ENCODE data around the gene NCR3LG1. TPM values are rescaled to one million over a fixed set of nuclear protein-coding genes. Genes with fewer than 3 reads are reported as not detected.

Gene NCR3LG1, protein sequence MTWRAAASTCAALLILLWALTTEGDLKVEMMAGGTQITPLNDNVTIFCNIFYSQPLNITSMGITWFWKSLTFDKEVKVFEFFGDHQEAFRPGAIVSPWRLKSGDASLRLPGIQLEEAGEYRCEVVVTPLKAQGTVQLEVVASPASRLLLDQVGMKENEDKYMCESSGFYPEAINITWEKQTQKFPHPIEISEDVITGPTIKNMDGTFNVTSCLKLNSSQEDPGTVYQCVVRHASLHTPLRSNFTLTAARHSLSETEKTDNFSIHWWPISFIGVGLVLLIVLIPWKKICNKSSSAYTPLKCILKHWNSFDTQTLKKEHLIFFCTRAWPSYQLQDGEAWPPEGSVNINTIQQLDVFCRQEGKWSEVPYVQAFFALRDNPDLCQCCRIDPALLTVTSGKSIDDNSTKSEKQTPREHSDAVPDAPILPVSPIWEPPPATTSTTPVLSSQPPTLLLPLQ
- 0.31 TPM for polyA plus RNA-seq (2012; ENCODE audit: low read depth, missing spikeins)

DNA sequence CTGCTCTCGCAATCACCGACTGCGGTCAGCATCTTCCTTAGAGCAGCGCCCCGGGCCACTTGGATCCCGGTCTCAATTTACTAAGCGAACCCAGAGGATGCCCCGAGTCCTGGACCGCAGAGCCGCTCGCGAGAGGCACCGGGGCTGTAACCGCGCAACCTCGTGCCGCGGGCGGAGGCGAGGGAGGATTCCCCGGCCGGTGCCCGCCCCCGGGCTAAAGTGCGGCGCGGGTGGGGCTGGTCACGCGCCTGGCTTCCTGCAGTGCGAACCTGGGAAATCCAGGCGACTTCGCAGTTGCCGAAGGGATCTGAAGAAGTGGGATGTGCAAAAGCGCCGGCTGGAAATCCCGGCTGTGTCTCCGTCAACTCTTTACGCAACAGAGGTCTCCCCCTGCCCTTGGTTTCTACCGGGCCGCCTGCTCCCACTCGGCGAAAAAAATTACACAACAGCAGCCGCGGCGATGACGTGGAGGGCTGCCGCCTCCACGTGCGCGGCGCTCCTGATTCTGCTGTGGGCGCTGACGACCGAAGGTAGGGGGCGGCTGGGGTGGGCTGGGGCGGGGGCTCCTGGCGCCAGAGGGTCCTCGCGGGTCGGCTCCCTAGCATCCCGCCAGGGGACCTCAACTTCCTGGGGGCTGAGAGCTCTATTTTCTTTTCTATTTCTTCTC, at the start of gene NCR3LG1:
TSS of gene NCR3LG1 (plus strand) at position 291 of the 667 bp plus-strand sequence. CDS start at position 461, 170 bp downstream.
- DNase-seq (ENCODE audit: insufficient read length, low spot score) (peak; percentile 37), FAIRE-seq (peak; percentile 20)
- TF ChIP-seq SPI1 (IDR thresholded peaks at IDR 0.05; ENCODE audit: low read depth, low read length), result no peak
- TF ChIP-seq POLR2AphosphoS5 (IDR thresholded peaks at IDR 0.05; ENCODE audit: low read depth, low read length), result no peak
- TF ChIP-seq POU2F2 (IDR thresholded peaks at IDR 0.05; ENCODE audit: low read depth, low read length), result no peak
- TF ChIP-seq POLR2A (IDR thresholded peaks at IDR 0.05; ENCODE audit: low read depth, low read length), result no peak
- no peak for TF ChIP-seq TAF1 (IDR thresholded peaks at IDR 0.05; ENCODE audit: low read depth, low read length)
- TF ChIP-seq PAX5 (IDR thresholded peaks at IDR 0.05; ENCODE audit: insufficient read depth, low read length, severe bottlenecking), result no peak

DNA sequence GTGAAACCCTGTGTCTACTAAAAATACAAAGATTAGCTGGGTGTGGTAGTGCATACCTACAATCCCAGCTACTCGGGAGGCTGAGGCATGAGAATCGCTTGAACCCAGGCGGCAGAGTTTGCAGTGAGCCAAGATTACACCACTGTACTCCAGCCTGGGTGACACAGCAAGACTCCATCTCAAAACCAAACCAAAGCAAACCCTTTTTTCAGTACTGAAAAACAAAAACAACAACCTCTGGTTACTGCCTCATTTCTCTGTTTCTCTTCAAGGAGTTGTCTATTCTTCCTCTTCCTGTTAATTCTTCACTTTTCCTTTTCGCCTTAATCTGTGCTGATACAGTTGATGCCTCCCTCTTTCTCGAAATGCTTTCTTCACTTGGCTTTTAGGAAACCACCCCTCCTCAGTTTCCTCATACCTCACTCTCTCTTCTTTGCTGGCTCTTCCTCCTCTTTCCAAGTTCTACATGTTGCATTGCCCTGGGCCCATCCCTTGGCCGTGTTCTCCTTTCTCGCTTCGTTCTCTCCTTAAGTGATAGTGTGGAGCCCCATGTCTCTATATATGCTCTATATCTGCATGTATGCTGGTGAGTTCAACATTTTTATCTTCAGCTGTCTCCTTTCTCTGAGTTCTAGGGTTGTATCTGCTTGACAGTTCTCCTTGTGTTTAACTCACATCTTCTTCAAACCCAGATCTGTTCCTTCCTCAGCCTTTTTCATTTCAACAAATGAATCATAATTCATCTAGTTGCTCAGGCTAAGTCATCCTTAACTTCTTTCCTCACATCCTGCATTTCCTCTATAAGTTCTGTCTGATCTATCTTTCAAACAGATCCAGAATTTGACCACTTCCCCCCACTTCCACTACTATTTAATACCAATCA, 38.0 kb upstream of the NCR3LG1 start:
- no peak for TF ChIP-seq SPI1 (IDR thresholded peaks at IDR 0.05; ENCODE audit: low read depth, low read length)
- no peak for TF ChIP-seq POLR2AphosphoS5 (IDR thresholded peaks at IDR 0.05; ENCODE audit: low read depth, low read length)
- no peak for FAIRE-seq
- no peak for DNase-seq (ENCODE audit: insufficient read length, low spot score)

DNA sequence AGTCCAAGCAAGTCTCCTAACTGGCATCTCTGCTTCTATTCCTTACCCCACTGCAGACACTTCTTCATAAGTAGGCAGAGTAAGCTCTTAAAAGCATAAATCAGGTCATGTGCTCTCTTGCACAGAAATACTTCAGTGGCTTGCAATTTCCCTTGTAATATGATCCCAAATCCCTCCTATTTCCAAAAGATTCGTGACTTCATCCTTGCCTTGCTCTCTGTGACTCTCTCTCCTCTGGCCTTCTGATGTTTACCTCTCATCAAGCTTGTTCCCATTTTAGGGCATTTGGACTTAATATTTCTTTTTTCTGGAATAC, 37.4 kb upstream of the NCR3LG1 start:
- TF ChIP-seq SPI1 (IDR thresholded peaks at IDR 0.05; ENCODE audit: low read depth, low read length), result no peak
- no peak for TF ChIP-seq TAF1 (IDR thresholded peaks at IDR 0.05; ENCODE audit: low read depth, low read length)
- no peak for TF ChIP-seq POLR2A (IDR thresholded peaks at IDR 0.05; ENCODE audit: low read depth, low read length)
- no peak for TF ChIP-seq POLR2AphosphoS5 (IDR thresholded peaks at IDR 0.05; ENCODE audit: low read depth, low read length)
- TF ChIP-seq POU2F2 (IDR thresholded peaks at IDR 0.05; ENCODE audit: low read depth, low read length), result no peak
- TF ChIP-seq PAX5 (IDR thresholded peaks at IDR 0.05; ENCODE audit: insufficient read depth, low read length, severe bottlenecking), result no peak
- DNase-seq (ENCODE audit: insufficient read length, low spot score) (no peak), FAIRE-seq (no peak)

DNA sequence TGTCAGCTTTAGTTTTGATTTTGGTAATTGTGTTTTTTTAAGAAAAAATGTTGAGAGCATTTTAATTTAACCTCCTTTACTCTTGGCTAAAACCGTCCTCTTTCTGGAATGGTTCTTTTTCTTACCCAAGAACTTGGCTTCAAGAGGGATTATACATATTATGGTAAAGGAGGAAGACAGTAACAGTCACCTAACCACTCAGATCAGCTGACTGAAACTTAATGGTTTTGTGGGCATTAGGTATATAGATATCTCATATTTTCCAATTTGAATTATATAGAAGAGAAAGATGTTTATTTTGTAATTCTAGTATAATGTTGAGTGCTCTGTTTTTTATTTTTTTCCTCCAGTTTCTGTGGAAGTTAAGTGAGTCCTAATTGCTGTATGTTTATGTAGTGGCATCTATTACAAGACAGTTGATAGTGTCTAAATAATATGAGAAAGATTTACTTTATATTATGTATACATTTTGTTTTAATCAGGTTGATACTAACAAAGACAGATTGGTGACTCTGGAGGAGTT, 36.6 kb upstream of the NCR3LG1 start:
- no peak for TF ChIP-seq TAF1 (IDR thresholded peaks at IDR 0.05; ENCODE audit: low read depth, low read length)
- TF ChIP-seq POLR2A (IDR thresholded peaks at IDR 0.05; ENCODE audit: low read depth, low read length), result no peak
- TF ChIP-seq PAX5 (IDR thresholded peaks at IDR 0.05; ENCODE audit: insufficient read depth, low read length, severe bottlenecking), result no peak
- no peak for TF ChIP-seq POLR2AphosphoS5 (IDR thresholded peaks at IDR 0.05; ENCODE audit: low read depth, low read length)
- no peak for TF ChIP-seq SPI1 (IDR thresholded peaks at IDR 0.05; ENCODE audit: low read depth, low read length)
- no peak for TF ChIP-seq POU2F2 (IDR thresholded peaks at IDR 0.05; ENCODE audit: low read depth, low read length)
- FAIRE-seq (no peak), DNase-seq (ENCODE audit: insufficient read length, low spot score) (no peak)

DNA sequence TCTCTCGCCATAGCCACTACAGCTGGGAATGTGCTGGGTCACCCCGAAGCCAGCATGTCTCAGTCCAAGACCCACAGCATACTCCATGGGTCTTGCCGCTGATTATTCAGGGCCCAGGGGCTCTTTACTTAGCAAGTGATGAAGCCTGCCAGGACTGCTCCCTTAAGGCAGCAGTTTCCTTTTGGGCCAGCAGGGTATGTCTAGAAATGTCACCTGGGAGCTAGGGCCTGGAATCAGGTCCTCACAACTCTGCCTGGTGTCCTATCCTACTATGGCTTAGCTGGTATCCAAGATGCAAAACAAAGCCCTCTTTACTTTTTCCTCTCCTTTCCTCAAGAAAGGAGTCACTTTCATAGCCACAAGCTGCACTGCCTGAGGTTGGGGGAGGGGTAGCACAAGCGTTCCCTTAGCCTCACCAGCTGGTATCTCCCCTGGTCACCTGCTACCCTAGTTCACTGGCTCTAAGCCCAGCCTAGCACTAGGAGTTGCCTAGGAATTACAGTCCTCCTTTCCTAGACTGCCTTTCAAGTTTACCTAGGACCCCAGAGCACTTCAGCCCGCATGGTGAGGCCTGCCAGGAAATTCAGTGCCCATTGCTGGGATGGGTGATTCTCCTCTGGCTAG, 22.6 kb upstream of the NCR3LG1 start:
- TF ChIP-seq POLR2A (IDR thresholded peaks at IDR 0.05; ENCODE audit: low read depth, low read length) (no peak), TAF1 (IDR thresholded peaks at IDR 0.05; ENCODE audit: low read depth, low read length) (no peak), POLR2AphosphoS5 (IDR thresholded peaks at IDR 0.05; ENCODE audit: low read depth, low read length) (no peak), PAX5 (IDR thresholded peaks at IDR 0.05; ENCODE audit: insufficient read depth, low read length, severe bottlenecking) (no peak), POU2F2 (IDR thresholded peaks at IDR 0.05; ENCODE audit: low read depth, low read length) (no peak), SPI1 (IDR thresholded peaks at IDR 0.05; ENCODE audit: low read depth, low read length) (no peak)
- FAIRE-seq, result no peak

DNA sequence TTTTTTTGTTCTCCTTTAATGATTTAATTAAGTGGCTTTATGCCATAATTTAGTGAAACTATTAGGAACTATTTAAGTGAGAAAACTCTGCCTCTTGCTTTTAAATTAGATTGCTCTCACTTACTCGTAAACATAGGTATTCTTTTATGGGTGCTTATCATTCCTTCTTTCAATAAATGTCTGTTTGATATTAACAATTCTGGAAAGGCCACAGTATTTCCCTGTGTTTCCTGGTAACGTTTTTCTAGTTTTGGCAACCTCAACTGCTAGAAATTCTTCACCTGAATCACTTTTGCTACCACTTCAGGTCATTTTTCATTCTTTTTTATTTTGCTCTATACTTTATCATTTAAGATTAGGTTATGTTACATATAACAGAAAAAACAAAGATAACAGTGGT, 19.9 kb upstream of the NCR3LG1 start:
- no peak for DNase-seq (ENCODE audit: insufficient read length, low spot score)
- TF ChIP-seq POLR2AphosphoS5 (IDR thresholded peaks at IDR 0.05; ENCODE audit: low read depth, low read length) (no peak), PAX5 (IDR thresholded peaks at IDR 0.05; ENCODE audit: insufficient read depth, low read length, severe bottlenecking) (no peak), SPI1 (IDR thresholded peaks at IDR 0.05; ENCODE audit: low read depth, low read length) (no peak), TAF1 (IDR thresholded peaks at IDR 0.05; ENCODE audit: low read depth, low read length) (no peak), POLR2A (IDR thresholded peaks at IDR 0.05; ENCODE audit: low read depth, low read length) (no peak), POU2F2 (IDR thresholded peaks at IDR 0.05; ENCODE audit: low read depth, low read length) (no peak)
- no peak for FAIRE-seq

More for the DNA sequence above, 22.6 kb upstream of the NCR3LG1 start:
- no peak for DNase-seq (ENCODE audit: insufficient read length, low spot score)

DNA sequence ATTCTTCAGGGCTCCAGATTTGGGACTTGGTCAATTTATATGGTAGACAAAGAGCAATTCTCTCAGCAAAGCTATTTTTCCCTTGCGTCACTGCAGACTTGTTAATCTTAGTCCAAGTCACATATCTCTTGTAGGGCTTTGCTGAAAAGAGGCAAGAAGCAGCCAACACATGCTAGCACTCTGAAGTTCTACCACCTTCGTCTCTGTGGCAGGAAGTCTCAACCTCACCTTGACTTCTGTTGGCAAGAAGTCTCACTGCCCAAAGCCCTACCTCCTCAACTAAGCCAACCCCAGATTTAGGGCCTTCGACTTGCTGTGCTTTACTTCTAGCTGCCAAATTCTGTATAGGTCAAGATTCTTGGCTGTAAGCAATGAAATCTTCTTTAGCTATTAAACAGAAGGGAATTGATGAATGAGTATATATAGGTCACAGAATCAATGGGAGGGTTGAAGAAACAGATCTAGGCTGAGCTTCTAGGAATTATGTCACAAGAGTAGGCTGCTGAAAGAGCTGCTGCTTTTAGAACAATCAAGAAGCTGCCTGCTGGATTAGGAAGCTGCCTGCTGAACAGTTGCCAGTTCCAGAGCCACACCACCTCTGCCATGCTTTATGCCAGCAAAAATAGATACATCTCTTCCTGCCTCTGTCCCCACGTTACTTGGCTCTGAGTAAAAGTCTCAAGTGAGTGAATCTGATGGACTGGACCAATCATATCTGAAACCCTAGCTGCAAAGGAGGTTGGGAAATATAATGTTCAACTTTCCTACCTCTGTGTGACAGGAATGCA, 17.6 kb upstream of the NCR3LG1 start:
- no peak for FAIRE-seq
- DNase-seq (ENCODE audit: insufficient read length, low spot score), result no peak
- TF ChIP-seq TAF1 (IDR thresholded peaks at IDR 0.05; ENCODE audit: low read depth, low read length) (no peak), POLR2AphosphoS5 (IDR thresholded peaks at IDR 0.05; ENCODE audit: low read depth, low read length) (no peak), POU2F2 (IDR thresholded peaks at IDR 0.05; ENCODE audit: low read depth, low read length) (no peak), SPI1 (IDR thresholded peaks at IDR 0.05; ENCODE audit: low read depth, low read length) (no peak), POLR2A (IDR thresholded peaks at IDR 0.05; ENCODE audit: low read depth, low read length) (no peak)

DNA sequence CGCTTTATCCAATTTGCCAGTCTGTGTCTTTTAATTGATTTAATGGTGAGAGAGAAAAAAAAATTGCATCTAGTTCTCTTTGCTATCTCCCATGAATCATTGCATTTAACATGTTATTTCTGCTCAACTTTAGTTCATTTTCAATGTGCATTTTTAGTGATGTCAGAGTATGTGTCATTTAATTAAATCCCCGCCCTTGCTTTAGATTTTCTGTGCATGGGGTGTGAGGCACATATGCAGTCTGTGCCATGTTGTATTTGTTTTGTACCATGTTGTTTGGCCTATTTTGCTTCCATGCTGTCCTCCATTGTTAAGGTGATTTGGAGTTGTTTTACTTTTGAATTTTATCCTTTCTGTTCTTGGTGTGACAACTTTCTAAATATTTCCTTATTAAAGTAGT, 8.3 kb upstream of the NCR3LG1 start:
- TF ChIP-seq TAF1 (IDR thresholded peaks at IDR 0.05; ENCODE audit: low read depth, low read length), result no peak
- no peak for TF ChIP-seq SPI1 (IDR thresholded peaks at IDR 0.05; ENCODE audit: low read depth, low read length)
- no peak for TF ChIP-seq POU2F2 (IDR thresholded peaks at IDR 0.05; ENCODE audit: low read depth, low read length)
- no peak for TF ChIP-seq POLR2A (IDR thresholded peaks at IDR 0.05; ENCODE audit: low read depth, low read length)
- no peak for TF ChIP-seq POLR2AphosphoS5 (IDR thresholded peaks at IDR 0.05; ENCODE audit: low read depth, low read length)
- no peak for TF ChIP-seq PAX5 (IDR thresholded peaks at IDR 0.05; ENCODE audit: insufficient read depth, low read length, severe bottlenecking)
- DNase-seq (ENCODE audit: insufficient read length, low spot score) (no peak), FAIRE-seq (no peak)

Data from GM12891 (cell line).